GM04503 (cell line): Measurements from ENCODE around the gene ZNF618.
"Not testable (repeated sequence)": the region's sequence is repeated elsewhere in the genome, so short reads cannot be mapped to it uniquely, and the experiment has no call there.

ENCODE experiments used
- DNase-seq: peaks from one replicate; pipeline ENCODE4 v3.0.0-alpha.2; 2012; ENCODE audit warnings: low read depth

ZNF618 gene

GRCh38 chr9:113989017-113989713 lies 113.1 kb downstream of the ZNF618 start:
- DNase-seq, result no peak

DNA sequence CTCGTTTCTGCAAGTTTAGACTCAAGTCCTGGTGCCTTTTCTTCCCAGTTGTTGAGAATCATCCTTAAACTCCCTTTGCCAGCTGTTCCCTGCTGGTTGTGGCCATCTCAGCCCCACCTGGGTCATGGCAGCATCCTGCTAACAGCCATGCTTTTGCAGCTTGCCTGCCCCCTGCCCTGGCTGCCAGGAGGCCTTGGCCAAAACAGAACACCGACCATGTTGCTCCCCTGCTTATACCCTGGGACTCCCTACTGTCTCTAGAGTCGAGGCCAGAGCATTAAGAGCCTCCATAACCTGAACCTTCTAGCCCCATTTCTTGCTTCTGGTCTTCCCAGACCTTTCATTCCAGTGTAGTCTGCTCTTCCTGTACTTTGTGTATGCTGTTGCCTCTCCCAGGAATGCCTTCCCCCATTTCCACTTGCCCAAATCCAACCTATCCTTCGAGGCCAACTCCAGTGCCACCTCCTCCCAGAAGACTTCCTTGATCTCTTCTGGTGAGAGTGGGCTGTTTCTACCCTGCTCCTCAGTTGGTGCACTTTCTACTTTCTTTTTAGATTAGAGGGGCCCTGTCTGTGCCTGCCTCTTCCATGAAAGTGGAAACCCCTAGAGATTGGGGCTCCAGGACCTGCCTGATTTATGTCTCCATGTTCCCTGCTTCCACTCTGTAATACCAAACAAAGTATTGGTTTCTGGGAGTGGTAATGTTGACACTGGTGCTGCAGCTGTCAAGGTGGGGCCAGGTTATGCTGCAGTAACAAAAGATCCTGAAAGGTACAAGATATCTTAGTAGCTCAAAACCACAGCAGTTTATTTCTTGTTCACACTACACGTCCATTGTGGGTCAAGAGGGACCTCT lies 113.8 kb downstream of the ZNF618 start:
- DNase-seq, result no peak

DNA sequence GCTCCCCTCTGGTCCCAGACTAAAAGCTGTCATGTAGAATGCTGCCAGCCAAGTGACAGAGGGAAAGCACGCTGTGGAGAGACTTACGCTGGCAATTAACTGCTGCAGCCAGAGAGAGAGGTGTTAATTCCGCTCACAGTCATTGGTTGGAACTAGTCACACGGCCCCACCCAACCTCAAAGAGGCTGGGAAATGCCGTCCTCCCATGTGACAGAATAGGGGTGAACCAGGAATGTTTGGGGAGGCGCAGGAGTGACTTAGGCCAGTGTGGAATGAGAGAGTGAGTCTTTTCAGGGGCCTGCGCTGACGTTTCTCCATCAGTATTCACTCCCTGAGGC lies 114.4 kb downstream of the ZNF618 start:
- DNase-seq, result no peak

DNA sequence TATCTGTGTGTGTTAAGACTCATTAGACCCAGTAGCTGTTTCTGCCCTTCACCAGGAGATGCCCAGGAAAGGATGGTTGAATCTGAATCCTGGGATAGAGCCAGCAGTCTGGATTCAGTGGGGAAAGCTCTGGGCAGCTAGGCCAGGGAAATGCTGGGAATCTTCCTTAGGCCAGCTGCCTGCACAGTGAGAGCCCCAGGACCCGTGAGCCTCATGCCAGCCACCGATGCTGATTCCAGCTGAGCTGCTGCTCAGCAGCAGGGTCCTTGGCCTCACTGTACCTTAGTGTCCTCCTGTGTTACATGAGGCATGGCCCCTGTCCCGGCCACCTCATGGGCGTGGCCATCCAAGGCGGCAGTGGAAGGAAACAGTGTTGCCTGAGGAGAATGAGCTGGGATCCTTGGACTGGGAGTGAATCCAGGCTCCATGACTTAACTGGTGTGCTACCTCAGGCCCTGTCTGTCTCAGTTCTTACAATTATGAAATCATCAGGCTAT lies 114.9 kb downstream of the ZNF618 start:
- no peak for DNase-seq

GRCh38 chr9:113991714-113992113 lies 115.6 kb downstream of the ZNF618 start:
- no peak for DNase-seq

DNA sequence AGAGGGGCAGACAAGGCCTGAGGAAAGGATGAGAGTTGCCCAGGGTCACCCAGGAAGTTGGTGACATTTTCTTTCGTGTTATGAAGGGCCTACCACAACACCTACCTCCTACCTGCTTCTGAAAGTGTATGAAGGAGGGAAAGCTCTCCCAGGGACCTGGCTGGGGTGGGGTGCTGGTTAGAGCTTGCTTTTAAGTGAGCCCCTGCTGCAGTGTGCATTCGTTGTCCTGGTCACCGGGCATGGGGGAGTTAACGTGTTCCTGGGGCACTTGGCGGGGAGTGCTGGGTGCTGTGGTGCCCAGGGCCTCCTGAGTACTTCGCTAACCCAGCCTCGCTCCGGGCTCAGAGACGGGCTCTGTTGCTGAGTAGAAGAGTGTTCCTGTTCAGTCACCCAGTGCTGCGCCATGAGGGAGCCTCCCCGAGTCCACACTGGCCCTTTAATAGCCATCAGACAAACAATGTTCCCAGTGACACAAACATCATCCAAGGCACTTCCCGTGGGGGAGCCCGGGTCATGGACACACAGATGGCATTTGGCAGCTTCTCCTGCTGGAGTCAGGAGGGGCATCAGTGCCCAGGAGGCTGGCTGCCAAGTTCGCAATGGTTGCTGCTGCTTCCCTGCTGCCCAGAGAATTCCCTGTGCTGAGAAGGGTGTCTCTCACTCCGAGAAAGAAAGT lies 116.3 kb downstream of the ZNF618 start:
- DNase-seq, result no peak

- DNase-seq, result no peak
These were observed 116.9 kb downstream of the ZNF618 start for GRCh38 chr9:113992994-113993393.

DNA sequence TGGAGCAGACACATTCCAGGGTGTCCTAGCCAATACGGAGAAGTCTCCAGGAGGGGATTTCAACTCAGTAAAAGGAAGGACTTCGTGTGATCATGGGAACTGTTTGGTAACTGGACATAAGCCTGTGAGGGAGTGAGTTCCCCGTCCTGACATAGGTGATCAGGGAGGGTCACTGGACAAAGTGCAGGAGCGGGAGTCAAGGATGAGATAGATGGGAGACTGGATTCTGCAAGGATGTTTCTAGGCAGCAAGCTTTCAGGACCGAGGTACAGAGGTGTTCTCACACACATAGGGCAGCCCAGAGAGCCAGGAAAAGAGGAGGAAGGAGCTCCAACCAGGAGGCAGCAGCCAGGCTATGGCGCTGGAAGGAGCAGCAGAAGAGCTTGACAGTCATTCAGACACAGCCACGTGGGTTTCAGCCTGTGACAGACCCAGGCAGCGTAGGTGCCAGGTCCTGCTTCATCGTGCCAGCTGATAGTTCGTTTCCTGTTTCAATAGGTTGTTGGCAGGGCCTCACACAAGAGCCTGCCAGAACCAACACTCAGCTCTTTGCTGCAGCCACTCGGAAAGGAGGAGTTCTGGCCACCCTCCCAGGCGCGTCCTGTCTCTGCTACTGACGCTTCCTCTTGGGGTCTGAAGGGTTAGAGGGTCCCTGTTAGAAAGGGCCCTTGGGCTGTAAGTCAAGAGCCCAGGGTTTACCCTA lies 117.9 kb downstream of the ZNF618 start:
- peak; percentile 25 for DNase-seq

DNA sequence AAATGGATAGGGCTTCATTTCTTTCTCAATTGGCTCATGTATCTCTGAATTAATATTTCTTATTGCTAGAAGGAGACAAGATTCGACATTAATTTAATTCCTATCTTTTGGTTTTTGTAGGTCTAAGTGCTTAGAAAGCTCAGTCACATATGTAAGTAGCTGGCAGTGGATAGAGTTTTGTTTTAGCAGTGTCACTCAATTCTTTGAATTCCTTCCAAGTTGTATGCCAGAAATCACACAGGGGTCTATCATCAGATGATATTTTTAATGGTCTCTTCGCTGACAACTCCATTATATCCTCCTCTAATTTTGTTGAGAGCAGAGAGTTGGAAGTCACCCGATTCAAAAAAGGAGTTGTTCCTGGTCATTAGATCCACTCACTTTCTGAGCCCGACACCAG lies 119.3 kb downstream of the ZNF618 start:
- no peak for DNase-seq

GRCh38 chr9:113995963-113996362 lies 119.9 kb downstream of the ZNF618 start:
- no peak for DNase-seq

DNA sequence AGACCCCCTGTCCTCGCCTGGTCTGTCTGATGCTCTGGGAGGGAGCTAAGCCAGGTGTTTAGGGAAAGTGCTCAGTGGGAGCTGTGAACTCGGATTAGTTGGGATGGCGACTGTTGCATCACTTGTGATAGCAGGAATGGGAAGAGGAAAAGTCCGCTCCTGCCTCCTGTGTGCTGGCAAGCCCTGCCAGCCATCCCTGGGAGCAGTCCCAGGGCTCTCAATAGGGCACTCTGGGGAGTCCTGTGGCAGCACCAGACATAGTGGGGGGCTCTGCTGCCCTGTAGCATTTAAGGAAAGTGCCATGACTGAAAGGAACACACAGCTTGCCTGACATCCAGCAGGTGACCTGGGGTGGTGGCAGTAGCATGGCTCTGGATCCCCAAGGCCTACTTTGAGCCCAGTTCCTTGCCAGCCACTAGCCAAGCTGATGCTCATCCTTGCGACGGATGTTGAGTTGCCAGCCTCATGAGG lies 120.5 kb downstream of the ZNF618 start:
- no peak for DNase-seq

- not testable (repeated sequence) for DNase-seq
These were observed 121.0 kb downstream of the ZNF618 start for GRCh38 chr9:113997064-113997463.

DNA sequence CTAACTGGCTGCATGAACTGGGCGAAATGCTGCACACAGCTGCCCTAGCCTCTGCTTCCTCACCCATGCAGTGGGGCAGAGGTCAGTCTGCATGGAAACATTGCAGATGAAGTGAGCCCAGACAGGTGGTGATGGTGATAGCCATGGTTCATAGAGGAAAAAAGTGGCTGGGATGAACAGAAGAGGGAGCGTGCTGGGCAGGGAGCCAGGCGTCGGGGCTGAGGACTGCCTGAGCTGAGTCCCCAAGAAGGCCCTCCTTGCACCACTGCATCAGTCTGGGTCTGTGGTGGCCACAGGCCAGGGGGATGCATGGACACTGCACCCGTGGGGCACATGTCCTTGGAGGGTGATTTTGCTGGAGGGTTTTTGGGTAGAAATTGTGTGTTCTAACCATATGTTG lies 121.5 kb downstream of the ZNF618 start:
- DNase-seq, result no peak

DNA sequence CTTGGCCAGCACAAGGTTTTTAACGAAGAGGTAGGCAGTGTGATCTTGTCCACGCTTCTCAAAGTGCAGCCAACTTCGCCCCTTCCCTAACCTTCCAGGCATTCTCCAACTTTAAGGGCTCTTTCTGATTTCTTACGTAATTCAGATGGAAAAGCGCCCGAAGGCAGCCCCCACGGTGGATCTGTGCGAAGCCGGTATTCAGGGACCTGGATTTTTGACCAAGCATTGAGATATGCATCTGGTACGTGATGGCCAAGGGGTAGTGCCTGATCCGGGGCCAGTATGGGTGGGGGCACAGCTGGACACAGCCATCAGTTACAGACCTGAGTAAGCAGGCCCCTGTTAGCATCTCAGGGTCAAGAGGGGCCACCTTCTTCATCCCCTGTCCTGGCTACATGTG lies 122.0 kb downstream of the ZNF618 start:
- no peak for DNase-seq

DNA sequence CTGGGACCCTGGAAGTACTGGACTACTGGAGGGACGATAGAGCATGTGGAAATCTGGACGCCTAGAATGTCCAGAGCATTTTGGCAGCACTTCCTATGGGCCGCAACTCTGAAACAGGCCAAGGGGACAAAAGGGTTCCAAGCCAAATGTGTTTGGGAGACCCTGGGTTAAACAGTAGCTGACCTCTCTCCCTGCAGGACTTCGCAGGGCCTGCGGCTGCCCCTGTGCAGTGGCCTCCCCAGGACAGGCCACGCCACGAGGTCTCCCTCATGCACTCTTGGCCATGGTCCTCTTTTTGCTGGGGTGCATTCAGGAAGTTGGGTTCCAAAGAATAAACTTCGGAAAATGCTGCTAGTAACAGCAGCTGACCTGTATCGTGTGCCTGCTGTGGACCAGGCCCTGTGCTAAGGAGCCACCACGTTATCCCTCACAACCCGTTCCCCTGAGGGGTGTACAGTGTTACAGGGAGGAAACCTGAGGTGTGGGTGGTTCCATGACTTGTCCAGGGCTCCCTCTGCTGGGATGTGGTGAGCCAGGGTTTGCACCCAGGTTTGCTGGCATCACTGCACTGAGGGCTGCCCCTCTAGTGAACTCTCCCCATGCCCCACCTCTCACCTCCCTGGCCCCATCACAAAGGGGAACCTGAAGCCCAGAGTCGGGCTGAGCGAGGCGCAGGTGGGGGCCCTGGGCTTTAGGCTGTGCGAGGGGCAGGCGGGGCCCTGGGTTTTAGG lies 122.6 kb downstream of the ZNF618 start:
- DNase-seq, result no peak

- DNase-seq, result no peak
These were observed 123.3 kb downstream of the ZNF618 start for GRCh38 chr9:113999256-114000062.

DNA sequence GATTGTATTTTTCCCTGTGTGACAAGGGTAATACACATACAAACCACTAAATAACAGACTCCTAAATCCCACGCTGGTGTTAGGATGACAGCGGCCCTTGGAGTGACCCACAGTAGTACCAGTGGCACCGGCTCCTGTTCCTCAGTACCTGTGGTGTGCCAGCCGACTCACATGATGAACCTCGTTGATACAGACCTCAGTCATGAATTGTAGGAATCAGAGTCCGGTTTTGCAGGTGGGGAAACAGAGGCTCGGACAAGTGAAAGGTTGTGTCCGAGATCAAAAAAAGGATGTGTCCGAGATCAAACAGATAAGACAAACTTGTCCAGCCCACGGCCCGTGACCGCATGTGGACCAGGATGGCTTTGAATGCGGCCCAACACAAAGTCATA lies 124.0 kb downstream of the ZNF618 start:
- no peak for DNase-seq

DNA sequence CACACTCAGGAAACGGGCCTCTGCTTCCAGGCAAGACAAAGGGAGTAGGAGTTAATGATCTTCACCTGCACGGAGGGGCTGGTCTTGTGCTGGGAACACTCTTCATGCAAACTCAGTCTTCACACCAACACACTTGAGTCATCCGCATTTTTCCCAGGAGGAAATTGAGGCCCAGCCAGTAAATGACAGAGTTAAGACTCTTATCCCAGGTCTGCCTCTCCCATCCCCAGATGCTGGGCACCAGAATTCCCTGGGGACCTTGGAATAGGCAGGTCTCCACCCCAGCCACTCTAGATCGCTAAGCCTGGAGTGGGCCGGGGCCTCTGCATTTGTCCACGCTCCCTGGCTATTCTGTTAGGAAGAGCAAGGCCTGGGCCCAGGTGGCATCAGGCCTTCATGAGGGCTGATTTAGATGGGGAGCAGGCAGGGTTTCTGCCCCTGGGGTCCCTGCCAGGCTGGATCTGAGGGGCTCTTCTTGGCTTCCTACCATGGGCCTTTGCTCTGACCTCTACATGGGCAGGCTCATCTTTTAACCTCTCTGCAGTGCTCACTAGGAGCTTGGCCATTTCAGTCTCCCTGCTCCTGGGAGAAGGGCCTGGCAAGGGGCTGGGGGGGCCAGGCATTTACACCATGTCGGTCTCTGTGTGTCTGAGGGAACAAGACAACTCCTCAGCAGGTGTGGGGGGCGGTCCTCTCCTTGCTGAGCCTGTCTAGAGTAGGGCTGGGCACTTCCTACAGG lies 124.7 kb downstream of the ZNF618 start:
- no peak for DNase-seq

- no peak for DNase-seq
These were observed 125.2 kb downstream of the ZNF618 start for GRCh38 chr9:114001410-114001685.

DNA sequence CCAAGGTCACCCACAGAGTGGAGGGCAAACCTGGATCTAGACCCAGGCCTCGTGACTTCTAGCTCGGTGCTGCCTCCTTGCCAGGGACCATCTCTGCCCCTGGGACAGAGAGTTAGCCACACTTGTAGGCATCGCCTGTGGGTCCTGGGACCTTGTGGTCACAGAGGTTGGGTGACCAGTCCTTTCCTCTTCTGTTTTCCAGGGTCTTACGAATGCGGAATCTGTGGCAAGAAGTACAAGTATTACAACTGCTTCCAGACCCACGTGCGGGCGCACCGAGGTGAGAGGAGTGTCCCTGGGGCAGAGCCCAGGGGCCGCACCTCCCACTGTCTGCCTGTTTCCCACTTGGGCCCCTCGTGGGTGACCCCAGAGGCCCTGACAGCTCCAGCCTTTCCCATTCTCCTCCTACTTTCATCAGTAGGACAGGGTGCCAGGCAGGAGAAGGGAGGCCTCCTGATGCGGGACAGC lies 125.7 kb downstream of the ZNF618 start:
- DNase-seq, result no peak
